Mucosa of rectum (tissue), 2 donors: ENCODE data around the gene S100P.

Experiments used
- H3K27ac ChIP-seq, 2 donors: one replicate each; pipeline ENCODE4 v1.7.0; 2013; ENCODE audit warnings: inconsistent platforms in 2 of 2, low read depth in 2 of 2, low read length in 2 of 2
- H3K27me3 ChIP-seq, 2 donors: one replicate each; pipeline ENCODE4 v1.7.0; 2013; ENCODE audit warnings: low read length in 2 of 2; ENCODE audit not compliant: control insufficient read depth in 2 of 2, insufficient read depth in 2 of 2
- H3K36me3 ChIP-seq, 2 donors: one replicate each; pipeline ENCODE4 v1.7.0; 2013; ENCODE audit warnings: low read length in 2 of 2; ENCODE audit not compliant: control insufficient read depth in 2 of 2, insufficient read depth in 2 of 2
- H3K4me1 ChIP-seq, 2 donors: one replicate each; pipeline ENCODE4 v1.7.0; 2013; ENCODE audit warnings: low read length in 2 of 2, mild to moderate bottlenecking in 1 of 2; ENCODE audit not compliant: control insufficient read depth in 2 of 2, insufficient read depth in 2 of 2
- H3K4me3 ChIP-seq, 2 donors: one replicate each; pipeline ENCODE4 v1.7.0; 2013; ENCODE audit warnings: low read length in 2 of 2
- H3K9ac ChIP-seq, 2 donors: one replicate each; pipeline ENCODE4 v1.7.0; 2013; ENCODE audit warnings: low read length in 2 of 2, low read depth in 1 of 2, mild to moderate bottlenecking in 1 of 2
- H3K9me3 ChIP-seq, 2 donors: one replicate each; pipeline ENCODE4 v1.7.0; 2013; ENCODE audit warnings: low read length in 2 of 2; ENCODE audit not compliant: control insufficient read depth in 2 of 2
- donor health status: healthy.
- donor health status: Normal muscosa, but diverticular disease.

S100P gene

DNA sequence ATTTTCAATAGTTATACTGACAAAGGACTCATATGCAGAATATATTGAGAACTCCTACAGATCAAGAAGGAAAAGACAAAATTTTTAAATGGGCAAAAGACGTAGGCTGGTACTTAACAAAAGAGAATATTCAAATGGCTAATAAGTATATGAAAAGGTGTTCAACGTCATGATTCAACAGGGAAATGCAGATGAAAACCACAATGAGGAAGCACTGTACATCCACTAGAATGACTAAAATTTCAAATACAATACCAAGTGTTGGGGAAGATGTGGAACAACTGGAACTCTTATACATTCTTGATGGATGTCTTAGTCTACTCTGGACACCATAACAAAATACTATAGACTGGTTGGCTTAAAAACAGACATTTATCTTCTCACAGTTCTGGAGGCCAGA is 17.3 kb downstream of the S100P start:
- H3K9me3 ChIP-seq, result no peaks in the 10 kb centered on the region
- no peak overlapping the region for H3K9ac ChIP-seq
- H3K4me1 ChIP-seq, result peaks cover 21 to 25% of the 10 kb centered on the region in 2 donors
- no peak overlapping the region for H3K4me3 ChIP-seq
- peaks cover 0 to 7% of the 10 kb centered on the region in 2 donors for H3K36me3 ChIP-seq
- no peaks in the 10 kb centered on the region for H3K27me3 ChIP-seq
- H3K27ac ChIP-seq, result no peak overlapping the region

DNA sequence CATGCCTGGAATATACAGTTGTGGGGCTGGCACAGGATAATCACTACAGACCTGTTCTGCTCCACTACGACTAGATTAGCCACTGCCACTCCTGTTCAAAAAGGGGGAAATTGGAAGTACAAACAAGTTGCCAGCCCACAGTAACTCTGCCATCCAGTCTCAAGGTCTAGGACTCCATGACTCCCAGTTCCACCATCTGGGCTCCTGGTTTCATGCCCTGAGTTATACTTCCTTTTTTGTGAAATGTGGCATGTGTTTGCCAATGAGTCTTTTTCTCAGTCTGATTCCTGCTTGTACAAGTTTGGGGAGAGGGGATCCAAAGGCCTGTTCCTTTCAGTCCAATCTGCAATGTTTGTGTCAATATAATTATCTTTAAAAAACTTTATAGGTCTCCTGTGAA is 21.3 kb downstream of the S100P start:
- Histone ChIP-seq H3K4me1 (peaks cover 13 to 16% of the 10 kb centered on the region in 2 donors), H3K9ac (no peak overlapping the region), H3K9me3 (no peaks in the 10 kb centered on the region), H3K27ac (no peak overlapping the region), H3K4me3 (no peak overlapping the region), H3K27me3 (no peaks in the 10 kb centered on the region), H3K36me3 (no peaks in the 10 kb centered on the region)

DNA sequence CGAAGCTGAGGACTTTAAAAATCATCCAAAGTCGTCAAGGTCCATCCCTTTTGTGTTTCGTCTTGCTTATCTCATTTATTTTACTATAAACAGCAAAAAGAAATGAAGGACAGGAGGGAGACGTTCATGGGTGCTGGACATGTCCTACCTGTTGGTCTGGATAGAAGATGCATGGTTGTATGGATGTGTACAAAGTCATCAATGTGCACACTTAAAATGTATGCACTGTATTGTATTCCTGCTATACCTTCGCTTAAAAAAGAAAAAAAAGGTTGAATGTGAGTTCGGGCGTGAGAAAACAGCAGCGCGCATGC is 22.0 kb downstream of the S100P start:
- Histone ChIP-seq H3K27ac (peak overlapping the region; percentile 82 to 92), H3K9ac (peak overlapping the region; percentile 89 to 91), H3K4me3 (peak overlapping the region; percentile 79 to 92), H3K27me3 (no peaks in the 10 kb centered on the region), H3K9me3 (no peaks in the 10 kb centered on the region), H3K36me3 (no peaks in the 10 kb centered on the region), H3K4me1 (peaks cover 11 to 13% of the 10 kb centered on the region in 2 donors)

DNA sequence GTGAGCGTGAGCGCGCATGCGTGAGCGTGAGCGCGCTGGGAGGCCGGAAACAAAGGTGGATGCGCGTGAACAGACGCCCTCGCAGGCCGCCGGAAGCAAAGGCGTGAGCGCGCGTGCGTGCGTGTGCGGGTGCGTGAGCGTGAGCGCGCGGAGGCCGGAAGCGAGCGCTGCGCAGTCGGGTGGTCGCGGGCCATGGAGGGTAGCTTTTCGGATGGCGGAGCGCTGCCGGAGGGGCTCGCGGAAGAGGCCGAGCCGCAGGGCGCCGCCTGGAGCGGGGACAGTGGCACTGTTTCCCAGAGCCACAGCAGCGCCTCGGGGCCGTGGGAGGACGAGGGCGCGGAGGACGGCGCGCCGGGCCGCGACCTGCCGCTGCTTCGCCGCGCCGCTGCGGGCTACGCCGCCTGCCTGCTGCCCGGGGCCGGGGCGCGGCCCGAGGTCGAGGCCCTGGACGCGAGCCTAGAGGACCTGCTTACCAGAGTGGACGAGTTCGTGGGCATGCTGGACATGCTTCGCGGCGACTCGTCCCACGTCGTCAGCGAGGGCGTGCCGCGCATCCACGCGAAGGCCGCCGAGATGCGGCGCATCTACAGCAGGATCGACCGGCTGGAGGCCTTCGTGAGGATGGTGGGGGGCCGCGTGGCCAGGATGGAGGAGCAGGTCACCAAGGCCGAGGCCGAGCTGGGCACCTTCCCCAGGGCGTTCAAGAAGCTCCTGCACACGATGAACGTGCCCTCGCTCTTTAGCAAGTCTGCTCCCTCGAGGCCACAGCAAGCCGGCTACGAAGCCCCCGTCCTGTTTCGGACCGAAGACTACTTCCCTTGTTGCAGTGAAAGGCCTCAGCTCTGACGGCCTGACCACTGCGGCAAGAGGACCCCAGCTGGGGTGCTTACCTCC is 22.6 kb downstream of the S100P start, which contains the start of gene BLOC1S4:
TSS of gene BLOC1S4 (plus strand) at position 157 of the 894 bp plus-strand sequence. CDS start at position 193, 36 bp downstream.
- no peaks in the 10 kb centered on the region for H3K36me3 ChIP-seq
- no peaks in the 10 kb centered on the region for H3K27me3 ChIP-seq
- H3K9me3 ChIP-seq, result no peaks in the 10 kb centered on the region
- peak within 1 kb of the TSS; percentile 82 to 92 for H3K27ac ChIP-seq
- peak within 1 kb of the TSS; percentile 89 to 91 for H3K9ac ChIP-seq
- H3K4me3 ChIP-seq, result peak within 1 kb of the TSS; percentile 79 to 92
- peaks cover 11 to 13% of the 10 kb centered on the region in 2 donors for H3K4me1 ChIP-seq

- Histone ChIP-seq H3K27me3 (no peaks in the 10 kb centered on the region), H3K4me3 (peak overlapping the region; percentile 79 to 92), H3K9ac (peak overlapping the region; percentile 89 to 91), H3K27ac (peak overlapping the region; percentile 82 to 92), H3K9me3 (no peaks in the 10 kb centered on the region), H3K36me3 (no peaks in the 10 kb centered on the region), H3K4me1 (peaks cover 11 to 13% of the 10 kb centered on the region in 2 donors)
Observed at GRCh38 chr4:6716958-6717655, 23.4 kb downstream of the S100P start.

- Histone ChIP-seq H3K4me1 (peaks cover 11 to 13% of the 10 kb centered on the region in 2 donors), H3K27me3 (no peaks in the 10 kb centered on the region), H3K36me3 (no peaks in the 10 kb centered on the region), H3K27ac (no peak overlapping the region), H3K9me3 (no peaks in the 10 kb centered on the region), H3K4me3 (no peak overlapping the region), H3K9ac (no peak overlapping the region)
Observed at GRCh38 chr4:6718932-6719610, 25.4 kb downstream of the S100P start.

GRCh38 chr4:6719611-6720179 is 26.0 kb downstream of the S100P start:
- Histone ChIP-seq H3K27ac (no peak overlapping the region), H3K36me3 (no peaks in the 10 kb centered on the region), H3K4me1 (peaks cover 11 to 13% of the 10 kb centered on the region in 2 donors), H3K4me3 (no peak overlapping the region), H3K27me3 (no peaks in the 10 kb centered on the region), H3K9me3 (no peaks in the 10 kb centered on the region), H3K9ac (no peak overlapping the region)

- Histone ChIP-seq H3K4me1 (peaks cover 11 to 13% of the 10 kb centered on the region in 2 donors), H3K4me3 (no peak overlapping the region), H3K9me3 (no peaks in the 10 kb centered on the region), H3K27me3 (no peaks in the 10 kb centered on the region), H3K9ac (no peak overlapping the region), H3K36me3 (no peaks in the 10 kb centered on the region), H3K27ac (no peak overlapping the region)
Observed at GRCh38 chr4:6720202-6720699, 26.6 kb downstream of the S100P start.

DNA sequence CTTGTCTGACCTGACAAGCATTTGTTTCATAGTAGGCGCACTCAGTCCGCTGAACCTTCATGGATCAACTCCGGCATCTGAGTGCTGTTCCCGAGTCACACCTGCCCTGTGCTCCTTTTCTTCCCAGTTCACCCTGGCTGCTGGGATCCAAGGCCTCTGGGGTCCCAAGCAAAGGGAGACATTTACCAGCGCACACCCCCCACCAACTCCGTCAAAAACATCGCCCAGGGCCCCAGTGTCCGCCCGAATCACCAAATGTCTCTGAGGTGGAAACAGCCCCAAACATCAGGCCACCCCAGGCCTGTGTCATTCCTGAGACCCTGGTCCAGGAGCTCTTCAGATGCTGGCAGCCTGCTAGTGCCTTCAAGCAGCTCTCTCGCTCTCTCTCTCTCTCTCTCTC is 27.4 kb downstream of the S100P start:
- H3K27ac ChIP-seq, result no peak overlapping the region
- no peaks in the 10 kb centered on the region for H3K9me3 ChIP-seq
- H3K4me3 ChIP-seq, result no peak overlapping the region
- no peaks in the 10 kb centered on the region for H3K36me3 ChIP-seq
- H3K4me1 ChIP-seq, result peaks cover 11 to 13% of the 10 kb centered on the region in 2 donors
- H3K9ac ChIP-seq, result no peak overlapping the region
- H3K27me3 ChIP-seq, result no peaks in the 10 kb centered on the region
